ENCODE measurements around the gene RCAN1.
"Not testable (repeated sequence)": the region's sequence is repeated elsewhere in the genome, so short reads cannot be mapped to it uniquely, and the experiment has no call there.

RCAN1 gene

GRCh38 chr21:34502480-34503106, 112.3 kb downstream of the RCAN1 start:
- no peak for TF ChIP-seq CTCF (IDR thresholded peaks at IDR 0.05; ENCODE audit: low read depth, low read length, missing control alignments)
- no peak for DNase-seq (ENCODE audit: extremely low read depth, low read depth)
- no peak overlapping the region for H3K4me3 ChIP-seq (replicated peaks; ENCODE audit: low read depth, low read length)

- no peak for DNase-seq (ENCODE audit: extremely low read depth, low read depth)
- H3K4me3 ChIP-seq (replicated peaks; ENCODE audit: low read depth, low read length), result no peak overlapping the region
- no peak for TF ChIP-seq CTCF (IDR thresholded peaks at IDR 0.05; ENCODE audit: low read depth, low read length, missing control alignments)
Observed at GRCh38 chr21:34501716-34502115, 113.2 kb downstream of the RCAN1 start.

- H3K4me3 ChIP-seq (replicated peaks; ENCODE audit: low read depth, low read length), result no peak overlapping the region
- DNase-seq (ENCODE audit: extremely low read depth, low read depth), result no peak
- TF ChIP-seq CTCF (IDR thresholded peaks at IDR 0.05; ENCODE audit: low read depth, low read length, missing control alignments), result no peak
Observed at GRCh38 chr21:34500191-34500590, 114.7 kb downstream of the RCAN1 start.

GRCh38 chr21:34499116-34499515, 115.8 kb downstream of the RCAN1 start:
- no peak for TF ChIP-seq CTCF (IDR thresholded peaks at IDR 0.05; ENCODE audit: low read depth, low read length, missing control alignments)
- DNase-seq (ENCODE audit: extremely low read depth, low read depth), result no peak
- no peak overlapping the region for H3K4me3 ChIP-seq (replicated peaks; ENCODE audit: low read depth, low read length)

GRCh38 chr21:34498623-34499022, 116.3 kb downstream of the RCAN1 start:
- no peak for DNase-seq (ENCODE audit: extremely low read depth, low read depth)
- no peak overlapping the region for H3K4me3 ChIP-seq (replicated peaks; ENCODE audit: low read depth, low read length)
- no peak for TF ChIP-seq CTCF (IDR thresholded peaks at IDR 0.05; ENCODE audit: low read depth, low read length, missing control alignments)

GRCh38 chr21:34483854-34484253, 131.1 kb downstream of the RCAN1 start:
- not testable (repeated sequence) for DNase-seq (ENCODE audit: extremely low read depth, low read depth); H3K4me3 ChIP-seq (replicated peaks; ENCODE audit: low read depth, low read length)

- not testable (repeated sequence) for DNase-seq (ENCODE audit: extremely low read depth, low read depth)
Observed at GRCh38 chr21:34483435-34483834, 131.5 kb downstream of the RCAN1 start.

GRCh38 chr21:34467333-34467732, 147.6 kb downstream of the RCAN1 start:
- DNase-seq (ENCODE audit: extremely low read depth, low read depth); H3K4me3 ChIP-seq (replicated peaks; ENCODE audit: low read depth, low read length): not testable (repeated sequence)

More at GRCh38 chr21:34483435-34483834, 131.5 kb downstream of the RCAN1 start:
- not testable (repeated sequence) for H3K4me3 ChIP-seq (replicated peaks; ENCODE audit: low read depth, low read length)
